Chondrocyte (in vitro differentiated cells): ENCODE data around the gene WDR86. TPM values are rescaled to one million over a fixed set of nuclear protein-coding genes. Genes with fewer than 3 reads are reported as not detected.
A peak's percentile ranks its signal among the peaks of the same experiment; 100 is the strongest.

Experiments
- DNase-seq: peaks from one replicate; pipeline ENCODE4 v3.0.0; 2021; ENCODE audit warnings: mixed read lengths, low spot score
- H3K27ac Mint-ChIP-seq: one replicate; pipeline ENCODE4 v1.8.0; 2021; ENCODE audit warnings: mild to moderate bottlenecking, moderate library complexity, mixed read lengths; ENCODE audit not compliant: unreplicated experiment
- H3K27me3 Mint-ChIP-seq: 2 replicates; pipeline ENCODE4 v1.8.0; 2021; ENCODE audit warnings: low read depth, mixed read lengths
- H3K36me3 Mint-ChIP-seq: 2 replicates; pipeline ENCODE4 v1.8.0; 2021; ENCODE audit warnings: low read depth, mixed read lengths
- H3K4me1 Mint-ChIP-seq: 2 replicates; pipeline ENCODE4 v1.8.0; 2021; ENCODE audit warnings: low read depth, mild to moderate bottlenecking, mixed read lengths
- H3K4me3 Mint-ChIP-seq: one replicate; pipeline ENCODE4 v1.8.0; 2021; ENCODE audit warnings: mild to moderate bottlenecking, moderate library complexity, mixed read lengths; ENCODE audit not compliant: unreplicated experiment
- H3K9me3 Mint-ChIP-seq: 2 replicates; pipeline ENCODE4 v1.8.0; 2021; ENCODE audit warnings: low read depth, mixed read lengths
- total RNA-seq: library from RNA; stranded (reverse); gene quantifications from 3 replicates; pipeline ENCODE4 v1.2.1, GENCODE V29; 2021
- TF ChIP-seq, protein P1 (sequence below): fragments of 200-600 bp; sonication (generic); IDR thresholded peaks from 2 replicates; pipeline ENCODE4 v1.5.0; 2021; ENCODE audit warnings: antibody characterized with exemption, mild to moderate bottlenecking, moderate library complexity

The WDR86 gene
- total RNA-seq, 1 donor from 2014 or later = not detected

- TF ChIP-seq, protein P1, sequence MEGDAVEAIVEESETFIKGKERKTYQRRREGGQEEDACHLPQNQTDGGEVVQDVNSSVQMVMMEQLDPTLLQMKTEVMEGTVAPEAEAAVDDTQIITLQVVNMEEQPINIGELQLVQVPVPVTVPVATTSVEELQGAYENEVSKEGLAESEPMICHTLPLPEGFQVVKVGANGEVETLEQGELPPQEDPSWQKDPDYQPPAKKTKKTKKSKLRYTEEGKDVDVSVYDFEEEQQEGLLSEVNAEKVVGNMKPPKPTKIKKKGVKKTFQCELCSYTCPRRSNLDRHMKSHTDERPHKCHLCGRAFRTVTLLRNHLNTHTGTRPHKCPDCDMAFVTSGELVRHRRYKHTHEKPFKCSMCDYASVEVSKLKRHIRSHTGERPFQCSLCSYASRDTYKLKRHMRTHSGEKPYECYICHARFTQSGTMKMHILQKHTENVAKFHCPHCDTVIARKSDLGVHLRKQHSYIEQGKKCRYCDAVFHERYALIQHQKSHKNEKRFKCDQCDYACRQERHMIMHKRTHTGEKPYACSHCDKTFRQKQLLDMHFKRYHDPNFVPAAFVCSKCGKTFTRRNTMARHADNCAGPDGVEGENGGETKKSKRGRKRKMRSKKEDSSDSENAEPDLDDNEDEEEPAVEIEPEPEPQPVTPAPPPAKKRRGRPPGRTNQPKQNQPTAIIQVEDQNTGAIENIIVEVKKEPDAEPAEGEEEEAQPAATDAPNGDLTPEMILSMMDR = no peak
- Mint-ChIP-seq H3K27ac (no peak overlapping the region), H3K27me3 (peaks cover 2% of the 10 kb centered on the region), H3K4me1 (peaks cover 9% of the 10 kb centered on the region), H3K4me3 (no peak overlapping the region), H3K9me3 (no peaks in the 10 kb centered on the region), H3K36me3 (no peaks in the 10 kb centered on the region)
- no peak for DNase-seq
These were observed 36.6 kb upstream of the WDR86 start for GRCh38 chr7:151446412-151446811.

DNA sequence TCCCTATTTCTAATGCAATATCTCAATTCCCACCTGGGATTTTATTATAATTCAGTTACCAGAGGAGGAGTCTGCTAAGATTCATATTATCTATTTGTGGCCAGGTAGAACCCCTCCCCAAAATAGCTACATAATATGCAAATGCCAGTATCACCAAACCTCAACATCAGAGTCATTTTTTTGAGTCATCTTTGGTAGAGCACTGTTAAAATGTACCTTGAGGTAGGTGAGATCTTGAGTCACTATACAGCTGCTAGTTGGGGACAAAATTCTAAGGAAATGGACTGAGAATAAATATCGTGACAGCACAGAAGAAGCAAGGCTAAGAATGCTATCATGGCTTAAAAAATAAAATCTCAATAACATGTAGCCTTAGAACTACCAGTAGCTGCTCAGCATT lies 34.8 kb upstream of the WDR86 start:
- Mint-ChIP-seq H3K4me1 (peaks cover 23% of the 10 kb centered on the region), H3K4me3 (no peak overlapping the region), H3K36me3 (no peaks in the 10 kb centered on the region), H3K27ac (no peak overlapping the region), H3K9me3 (no peaks in the 10 kb centered on the region), H3K27me3 (peaks cover 2% of the 10 kb centered on the region)
- no peak for DNase-seq
- TF ChIP-seq, protein P1 = no peak

- Mint-ChIP-seq H3K36me3 (no peaks in the 10 kb centered on the region), H3K27me3 (peaks cover 2% of the 10 kb centered on the region), H3K27ac (no peak overlapping the region), H3K4me3 (no peak overlapping the region), H3K4me1 (peaks cover 23% of the 10 kb centered on the region), H3K9me3 (no peaks in the 10 kb centered on the region)
- TF ChIP-seq, protein P1 = no peak
- no peak for DNase-seq
These were observed 33.1 kb upstream of the WDR86 start for GRCh38 chr7:151442776-151443496.

- Mint-ChIP-seq H3K4me3 (peak overlapping the region; percentile 6), H3K4me1 (peaks cover 27% of the 10 kb centered on the region)
- no peak for DNase-seq
These were observed 31.1 kb upstream of the WDR86 start for GRCh38 chr7:151440799-151441445.

More at GRCh38 chr7:151440799-151441445, 31.1 kb upstream of the WDR86 start:
- H3K27me3 Mint-ChIP-seq = no peaks in the 10 kb centered on the region
- H3K36me3 Mint-ChIP-seq = no peaks in the 10 kb centered on the region
- H3K27ac Mint-ChIP-seq = peak overlapping the region; percentile 51
- no peaks in the 10 kb centered on the region for H3K9me3 Mint-ChIP-seq
- TF ChIP-seq, protein P1 = no peak
